HG03108 (cell line): ENCODE data around the gene TMEM53.
"Not testable (repeated sequence)": the region's sequence is repeated elsewhere in the genome, so short reads cannot be mapped to it uniquely, and the experiment has no call there.

Experiments
- ATAC-seq: cut with Tn5 transposase; IDR thresholded peaks from one replicate; pipeline ENCODE4 v1.9.1; 2021; ENCODE audit warnings: moderate library complexity; ENCODE audit not compliant: unreplicated experiment

TMEM53 gene

GRCh38 chr1:44674113-44675000 lies at the start of gene TMEM53, which contains the start of gene ARMH1:
Gene TMEM53 (minus strand): TSS chr1:44674481. CDS start chr1:44674391, 90 bp downstream.
Gene ARMH1 (plus strand): TSS chr1:44674714. CDS start chr1:44689698, 14,984 bp downstream.
- peak; percentile 88 for ATAC-seq

GRCh38 chr1:44723496-44724295 lies 49.4 kb upstream of the TMEM53 start:
- ATAC-seq = no peak

GRCh38 chr1:44723064-44723463 lies 48.8 kb upstream of the TMEM53 start:
- ATAC-seq = no peak

- peak; percentile 78 for ATAC-seq
These were observed 47.4 kb upstream of the TMEM53 start for GRCh38 chr1:44721485-44722361.

- no peak for ATAC-seq
These were observed 46.0 kb upstream of the TMEM53 start for GRCh38 chr1:44720281-44720680.

DNA sequence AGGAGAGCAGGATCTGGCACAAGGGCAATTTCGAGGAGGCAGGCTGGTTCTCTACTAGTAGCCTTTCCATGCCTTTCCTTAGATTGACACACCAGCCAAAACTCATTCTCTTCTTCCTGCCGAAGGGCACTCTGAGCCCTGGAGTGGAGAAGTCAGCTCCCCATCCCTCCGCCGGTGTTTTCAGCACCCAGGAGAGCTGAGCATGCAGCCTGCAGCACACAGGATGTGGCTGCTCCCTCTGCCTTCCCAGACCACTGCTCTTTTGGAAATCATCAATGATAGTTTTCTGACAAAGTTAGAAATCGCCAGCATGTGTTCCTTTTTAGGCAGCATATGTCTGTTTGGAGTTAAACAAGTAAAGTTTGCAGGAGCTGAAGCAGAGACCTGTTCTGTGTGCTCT lies 45.0 kb upstream of the TMEM53 start:
- no peak for ATAC-seq

- no peak for ATAC-seq
These were observed 43.8 kb upstream of the TMEM53 start for GRCh38 chr1:44718091-44718490.

- ATAC-seq = no peak
These were observed 43.4 kb upstream of the TMEM53 start for GRCh38 chr1:44717653-44718052.

DNA sequence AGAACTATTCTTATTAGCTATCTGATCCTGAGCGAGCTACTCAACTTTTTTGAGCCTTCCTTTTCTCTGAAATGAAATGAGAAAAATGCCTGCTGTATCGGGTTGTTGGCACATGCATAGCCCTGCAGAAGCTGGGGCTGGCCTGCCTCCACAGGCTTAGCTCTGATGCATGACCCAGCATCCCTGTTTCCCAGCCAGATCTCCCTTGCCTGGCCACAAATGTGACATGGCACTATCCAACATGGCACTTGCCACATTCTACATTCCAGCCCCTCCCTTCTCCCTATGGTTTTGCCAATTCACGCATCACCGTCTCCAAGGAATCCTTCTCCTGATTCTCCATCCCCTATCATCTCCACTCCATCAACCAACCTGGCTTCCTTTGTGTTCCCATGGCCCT lies 42.9 kb upstream of the TMEM53 start:
- no peak for ATAC-seq

GRCh38 chr1:44714944-44715571 lies 40.8 kb upstream of the TMEM53 start:
- peak; percentile 48 for ATAC-seq

DNA sequence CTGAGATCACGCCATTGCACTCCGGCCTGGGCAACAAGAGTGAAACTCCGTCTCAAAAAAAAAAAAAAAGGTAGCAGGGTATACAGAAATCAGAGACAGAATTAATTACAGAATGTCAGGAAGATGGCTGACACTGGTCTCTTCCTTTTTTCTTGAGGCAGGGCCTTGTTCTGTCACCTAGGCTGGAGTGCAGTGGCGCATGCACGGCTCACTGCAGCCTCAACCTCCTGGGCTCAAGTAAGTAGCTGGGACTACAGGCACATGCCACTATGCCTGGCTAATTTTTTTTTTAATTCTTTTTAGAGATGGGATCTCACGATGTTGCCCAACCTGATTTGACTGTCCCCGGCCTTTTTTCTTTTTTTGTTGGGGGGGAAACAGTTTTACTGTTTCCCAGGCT lies 40.3 kb upstream of the TMEM53 start:
- ATAC-seq = no peak

- peak; percentile 55 for ATAC-seq
These were observed 39.1 kb upstream of the TMEM53 start for GRCh38 chr1:44713321-44713781.

DNA sequence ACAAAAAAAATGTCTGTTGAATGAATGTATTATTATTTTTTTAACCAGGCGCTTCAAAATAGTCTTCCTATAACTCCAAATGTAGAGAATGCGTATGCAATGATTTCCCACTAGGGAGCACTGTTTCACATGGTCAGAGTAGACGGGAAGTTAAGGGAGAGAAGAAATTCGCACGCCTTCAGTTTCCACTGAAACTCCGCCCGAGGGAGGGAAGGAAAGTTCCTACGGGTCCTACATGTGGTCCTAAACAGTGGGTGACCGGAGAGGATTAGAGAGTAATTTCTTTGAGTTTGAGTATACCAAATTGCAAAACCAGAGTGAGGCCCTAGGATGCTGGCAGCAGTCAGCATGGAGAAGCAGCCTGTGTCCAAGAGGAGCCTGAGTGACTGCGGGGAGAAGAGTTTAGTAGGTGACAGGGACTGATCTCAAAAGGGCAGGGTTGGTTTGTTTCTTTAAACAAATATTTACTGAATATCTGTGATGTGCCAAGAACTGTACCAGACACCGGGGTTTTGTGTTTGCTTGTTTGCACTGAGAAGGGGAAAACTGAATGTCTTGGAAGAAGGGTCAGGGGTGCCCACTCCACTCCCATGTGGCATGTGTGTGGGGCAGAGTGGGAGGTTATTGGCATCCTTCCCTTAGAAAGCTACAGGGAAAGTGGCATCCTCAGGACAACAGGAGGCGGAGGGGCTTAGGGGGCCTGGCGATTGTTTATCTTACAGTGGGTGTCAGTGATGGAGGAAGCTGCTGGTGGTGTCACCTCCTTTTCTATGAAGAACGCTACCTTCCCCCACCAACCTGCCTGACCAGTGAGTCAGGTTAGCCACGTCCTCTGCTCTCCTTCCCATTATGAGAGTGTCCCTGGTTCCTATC lies 33.9 kb upstream of the TMEM53 start:
- no peak for ATAC-seq

DNA sequence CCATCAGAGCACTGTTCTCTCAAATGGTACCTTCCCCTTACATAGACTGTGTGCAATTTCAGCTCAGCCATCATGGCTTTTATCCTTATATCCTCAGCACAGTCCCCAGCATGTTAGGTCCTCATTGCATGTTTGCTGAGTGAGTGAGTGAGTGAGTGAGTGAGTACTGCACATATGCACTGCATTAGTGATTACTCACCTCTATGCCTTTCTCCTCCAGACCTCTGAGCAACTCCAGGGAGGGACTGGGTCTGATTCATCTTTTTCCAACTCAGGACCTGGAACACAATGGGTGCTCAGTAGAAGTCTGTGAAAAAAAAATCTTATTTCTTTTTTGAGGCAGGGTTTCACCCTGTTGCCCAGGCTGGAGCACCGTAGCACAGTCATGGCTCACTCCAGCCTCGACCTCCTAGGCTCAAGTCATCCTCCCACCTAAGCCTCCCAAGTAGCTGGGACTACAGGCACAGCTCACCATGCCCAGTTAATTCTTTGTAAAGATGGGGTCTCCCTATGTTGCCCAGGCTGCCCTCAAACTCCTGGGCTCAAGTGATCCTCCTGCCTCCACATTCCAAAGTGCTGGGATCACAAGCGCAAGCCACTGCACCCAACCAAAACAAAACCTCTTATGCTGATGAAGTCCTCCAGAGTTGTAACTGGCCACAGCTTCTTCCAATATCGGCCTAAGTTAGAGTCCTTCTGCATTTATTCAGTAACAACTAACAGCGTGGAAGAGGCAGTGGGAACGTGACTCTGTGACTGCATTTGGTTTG lies 33.0 kb upstream of the TMEM53 start:
- no peak for ATAC-seq

- no peak for ATAC-seq
These were observed 31.7 kb upstream of the TMEM53 start for GRCh38 chr1:44705938-44706337.

GRCh38 chr1:44705470-44705869 lies 31.2 kb upstream of the TMEM53 start:
- no peak for ATAC-seq

DNA sequence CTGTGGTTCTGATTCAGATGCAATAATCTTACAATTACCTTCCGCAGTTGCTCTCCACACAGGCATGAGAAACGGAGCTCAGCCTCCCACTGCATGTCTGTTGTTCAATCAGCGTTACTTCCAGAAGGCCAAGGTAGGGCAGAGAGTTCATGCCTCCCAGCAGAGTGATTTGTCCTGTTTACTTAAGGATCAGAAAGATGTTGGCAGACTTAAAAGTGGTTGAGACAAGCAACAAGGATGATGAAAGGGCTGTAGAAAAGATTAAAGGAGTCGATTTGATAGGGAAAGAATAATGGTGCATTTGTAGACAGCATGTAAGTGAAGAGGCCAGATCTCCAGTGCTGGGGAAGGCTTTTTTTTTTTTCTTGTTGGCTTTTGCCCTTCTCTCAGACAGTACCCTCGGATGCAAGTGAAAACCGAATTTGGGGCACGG lies 26.9 kb upstream of the TMEM53 start:
- ATAC-seq = no peak

DNA sequence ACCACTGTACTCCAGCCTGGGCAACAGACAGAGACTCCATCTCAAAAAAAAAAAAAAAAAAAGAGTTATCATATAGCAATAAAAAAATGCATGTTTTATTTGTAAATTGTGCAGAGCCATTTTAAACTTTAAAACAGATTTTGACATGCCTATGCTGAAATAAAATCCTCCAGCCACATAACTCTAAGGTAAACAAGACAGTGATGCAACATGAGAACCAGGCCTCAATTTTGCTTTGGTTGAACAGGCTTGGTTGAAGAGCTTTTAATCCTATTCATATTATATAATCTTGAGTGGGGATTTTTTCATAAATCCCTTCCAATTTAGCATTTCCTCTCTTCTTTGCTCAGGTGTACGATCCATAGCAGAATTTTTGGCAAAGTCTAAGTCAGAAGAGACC lies 26.3 kb upstream of the TMEM53 start:
- ATAC-seq = no peak

- not testable (repeated sequence) for ATAC-seq
These were observed 25.1 kb upstream of the TMEM53 start for GRCh38 chr1:44699375-44699774.
